ENCODE results near the gene ZFHX3.

Gene ZFHX3

DNA sequence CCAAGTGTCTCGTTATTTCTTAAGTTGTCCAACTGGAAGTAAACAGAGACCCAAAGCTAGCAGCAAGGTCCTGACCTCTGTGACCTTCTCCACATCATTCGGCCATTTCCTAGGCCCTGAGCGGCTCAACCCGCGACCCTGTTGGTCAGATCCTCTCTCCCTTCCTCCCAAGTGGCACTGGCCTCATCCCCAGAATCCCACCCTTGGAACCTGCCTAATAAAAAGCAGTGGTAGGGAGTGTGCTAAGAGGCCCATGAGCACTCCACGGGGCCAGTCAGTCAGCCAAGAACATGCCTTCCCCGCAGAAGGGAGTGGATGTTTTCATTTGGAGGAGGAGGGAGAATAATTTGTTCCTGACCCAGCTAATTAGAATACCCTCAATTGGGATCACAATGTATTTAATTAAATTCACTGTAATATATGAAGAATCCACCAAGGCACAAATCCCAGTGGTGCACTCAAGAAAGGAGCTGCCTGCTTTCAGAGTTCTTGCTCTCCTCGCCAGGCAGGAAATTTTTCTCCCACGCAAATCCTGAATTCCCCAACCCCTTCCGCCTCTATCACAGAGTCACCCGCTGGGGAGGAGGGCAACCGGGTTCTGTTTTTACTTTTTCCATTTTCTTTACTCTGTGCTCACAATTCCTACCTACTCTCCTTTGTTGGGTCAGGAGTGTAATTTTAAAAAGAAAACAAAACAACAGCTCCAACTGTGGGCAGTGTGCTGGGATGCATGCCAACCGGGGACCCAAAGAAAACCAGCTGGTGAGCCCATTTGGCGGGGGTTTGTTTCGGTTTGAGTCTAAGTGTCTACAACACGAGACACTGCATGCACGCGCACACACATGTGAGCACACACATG is 153.4 kb downstream of the ZFHX3 start:
- DNase-seq: no peak

DNA sequence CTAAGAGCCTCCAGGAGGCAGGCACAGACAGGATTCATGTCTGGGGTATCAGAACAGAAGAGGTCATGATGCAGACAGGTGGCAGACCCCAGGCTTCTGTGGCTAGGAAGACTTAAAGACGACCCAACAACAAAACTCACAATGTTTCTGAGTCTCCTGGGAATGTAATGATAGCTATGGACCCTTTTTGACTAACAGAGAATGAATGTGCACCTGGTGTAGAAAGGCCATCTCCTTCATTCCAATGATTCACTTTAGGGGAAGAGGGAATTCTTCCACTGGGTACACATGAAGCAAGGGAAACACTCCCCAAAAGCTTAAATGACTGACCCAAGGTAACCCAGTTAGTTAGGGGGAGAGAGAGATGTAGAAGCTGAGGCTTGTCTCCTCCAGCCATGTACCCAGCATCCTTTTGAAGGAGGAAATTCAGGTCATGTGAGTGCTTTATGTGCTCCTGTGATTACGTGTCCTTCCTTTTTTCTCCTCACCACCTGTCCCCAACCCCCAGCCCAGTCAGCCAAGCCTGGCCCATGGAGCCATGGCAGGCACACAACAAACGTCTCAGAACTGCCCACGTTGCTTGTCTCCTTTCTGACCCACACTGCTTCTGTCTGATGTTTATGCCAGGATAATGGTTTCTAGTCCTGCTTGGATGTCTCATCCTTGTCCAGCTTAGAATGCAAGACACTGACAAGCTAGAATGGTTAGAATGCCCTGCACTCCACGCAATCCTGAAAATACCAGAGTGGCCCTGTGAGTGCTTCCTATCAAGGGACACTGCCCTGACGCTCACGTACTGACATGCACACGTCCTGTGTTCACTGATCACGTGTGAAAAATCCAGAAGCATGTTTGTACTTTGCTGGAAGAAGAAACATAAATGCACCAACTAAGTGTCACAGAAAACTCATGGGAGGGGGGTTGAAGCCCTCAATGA is 156.4 kb downstream of the ZFHX3 start:
- DNase-seq: no peak

DNA sequence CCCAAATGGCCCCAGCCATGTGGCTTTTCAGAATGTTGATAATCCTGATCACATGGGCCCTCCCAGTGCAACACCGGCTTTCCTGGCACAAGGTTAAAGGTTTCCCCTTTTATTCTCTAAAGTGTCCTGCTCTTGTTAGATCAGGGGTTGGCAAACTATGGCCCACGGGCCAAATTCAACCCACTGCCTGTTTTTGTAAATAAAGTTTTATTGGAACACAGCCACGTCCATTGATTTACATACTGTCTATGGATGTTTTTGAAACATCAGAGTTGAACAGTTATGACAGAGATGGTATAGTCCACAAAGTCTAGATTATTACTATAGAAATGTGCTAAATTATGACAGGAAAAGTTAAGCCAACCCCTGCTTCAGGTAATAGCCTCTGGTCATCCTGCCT is 157.3 kb downstream of the ZFHX3 start:
- no peak for DNase-seq

DNA sequence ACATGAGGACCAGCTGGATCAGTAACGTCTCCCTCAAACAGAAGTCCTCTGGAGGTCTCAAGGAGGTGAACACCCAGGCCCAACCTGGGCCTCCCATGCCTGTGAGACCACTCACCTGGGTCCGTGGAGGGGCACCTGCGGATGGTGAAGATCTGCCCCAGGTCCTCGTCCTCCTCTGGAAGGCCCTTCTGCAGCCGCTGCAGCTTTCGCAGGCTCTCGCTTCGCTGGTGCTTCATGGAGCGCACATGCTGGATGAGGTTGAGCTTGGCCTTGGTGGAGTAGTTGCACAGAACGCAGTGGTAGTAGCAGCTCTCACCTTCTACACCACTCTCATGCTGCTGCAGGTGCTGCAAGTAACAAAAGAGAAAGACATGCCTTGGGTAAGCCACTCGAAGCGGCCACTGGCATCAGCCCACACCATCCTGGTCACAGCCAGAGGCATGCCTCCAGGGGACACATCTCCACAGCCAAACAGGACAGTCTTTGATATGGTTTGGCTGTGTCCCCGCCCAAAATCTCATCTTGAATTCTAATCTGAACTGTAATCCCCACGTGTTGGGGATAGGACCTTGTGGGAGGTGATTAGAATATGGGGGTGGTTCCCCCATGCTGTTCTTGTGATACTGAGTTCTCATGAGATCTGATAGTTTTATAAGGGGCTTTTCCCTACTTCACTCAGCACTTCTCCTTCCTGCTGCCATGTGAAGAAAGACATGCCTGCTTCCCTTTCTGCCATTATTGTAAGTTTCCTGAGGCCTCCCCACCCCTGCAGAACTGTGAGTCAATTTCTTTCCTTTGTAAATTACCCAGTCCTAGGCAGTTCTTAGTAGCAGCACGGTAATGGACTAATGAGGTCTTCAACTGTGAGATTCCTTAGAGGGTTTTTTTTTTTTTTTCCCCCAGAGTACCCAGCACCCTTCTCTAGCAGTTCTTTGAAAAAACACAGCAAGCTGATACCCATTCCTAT is 158.0 kb downstream of the ZFHX3 start:
- no peak for DNase-seq

DNA sequence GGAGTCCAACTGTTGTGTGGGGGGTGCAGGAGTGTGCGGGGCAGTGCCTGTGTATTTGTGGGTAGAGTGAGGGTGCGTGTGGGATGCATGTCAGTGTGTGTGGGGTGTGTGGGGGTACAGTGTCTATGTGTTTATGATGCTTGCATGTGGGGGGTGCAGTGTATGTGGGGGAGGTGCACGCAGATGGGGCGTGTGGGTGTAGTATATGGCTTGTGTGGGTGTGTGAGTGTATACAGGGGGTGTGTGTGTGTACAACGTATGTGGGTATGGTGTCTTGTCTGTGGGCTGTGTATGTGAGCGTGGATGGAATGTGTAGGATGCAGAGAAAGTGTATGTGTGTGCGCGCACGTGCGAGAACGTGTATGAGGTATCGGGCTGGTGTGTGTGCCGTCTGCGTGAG is 160.4 kb downstream of the ZFHX3 start:
- DNase-seq: no peak

DNA sequence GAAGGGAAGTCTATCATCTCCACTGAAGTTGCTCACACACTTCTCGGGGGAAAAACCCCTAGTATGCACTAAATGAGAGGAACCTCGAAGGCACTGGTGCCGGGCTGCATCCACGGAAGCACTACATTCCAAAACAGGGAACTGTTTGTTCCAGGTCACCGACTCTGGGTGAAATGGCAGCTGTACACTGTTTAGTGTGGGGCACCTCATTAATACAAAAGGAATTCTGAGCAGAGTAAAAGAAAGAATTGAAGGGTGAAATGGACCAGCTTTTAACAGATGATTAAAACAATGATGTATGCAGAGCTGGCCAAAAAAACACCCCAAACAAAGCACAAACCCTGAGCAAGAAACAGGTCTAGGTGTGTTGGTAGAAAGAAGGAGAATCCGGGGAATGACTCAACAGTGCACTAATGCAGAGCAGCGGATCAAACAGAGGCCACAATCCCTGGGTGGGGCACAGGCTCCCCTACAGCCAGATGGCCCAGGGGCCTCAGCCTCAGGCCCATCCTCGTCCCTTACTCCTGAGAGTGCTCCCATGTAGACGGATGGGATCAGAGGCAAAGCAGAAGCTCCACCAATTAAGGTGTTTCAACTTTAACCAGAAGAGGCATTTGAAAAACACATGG is 161.5 kb downstream of the ZFHX3 start:
- DNase-seq: no peak

DNA sequence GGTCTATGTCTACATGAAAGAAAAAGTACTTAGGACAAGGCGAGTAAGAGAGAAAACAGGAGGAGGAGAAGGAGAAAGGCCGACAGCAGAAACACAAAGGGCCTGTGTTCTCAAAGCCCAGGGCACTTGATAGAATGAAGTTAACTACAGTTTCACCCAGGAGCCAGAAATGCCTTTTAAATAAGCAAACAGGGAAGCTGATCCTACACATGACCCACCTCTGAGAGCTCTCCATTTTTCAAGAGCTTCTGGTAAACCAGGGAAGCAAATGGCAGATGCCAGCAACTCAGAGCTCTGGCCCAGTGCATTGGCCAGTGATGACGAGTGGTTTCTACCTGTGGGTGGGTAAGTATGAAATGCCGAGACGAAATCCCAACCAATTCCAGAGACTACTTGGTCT is 163.4 kb downstream of the ZFHX3 start:
- no peak for DNase-seq

DNA sequence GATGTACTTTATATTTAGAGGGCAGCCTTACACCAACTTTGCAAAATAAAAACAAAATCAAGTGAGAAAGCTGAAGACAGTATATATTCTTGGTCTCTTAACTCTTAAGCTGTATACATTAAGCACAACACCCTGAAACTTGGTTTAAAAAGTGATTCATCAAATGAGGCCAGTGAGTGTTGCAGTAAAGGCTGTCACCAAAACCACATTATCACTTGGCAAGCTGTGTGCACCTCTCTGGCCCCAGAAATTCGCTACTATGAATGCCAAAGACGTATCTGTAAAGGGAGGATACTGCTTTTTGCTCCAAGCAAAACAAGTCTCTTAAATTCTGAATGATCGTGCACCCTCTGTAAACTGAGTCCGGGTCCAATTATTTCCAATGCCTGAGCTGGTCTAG is 163.9 kb downstream of the ZFHX3 start:
- DNase-seq: no peak

DNA sequence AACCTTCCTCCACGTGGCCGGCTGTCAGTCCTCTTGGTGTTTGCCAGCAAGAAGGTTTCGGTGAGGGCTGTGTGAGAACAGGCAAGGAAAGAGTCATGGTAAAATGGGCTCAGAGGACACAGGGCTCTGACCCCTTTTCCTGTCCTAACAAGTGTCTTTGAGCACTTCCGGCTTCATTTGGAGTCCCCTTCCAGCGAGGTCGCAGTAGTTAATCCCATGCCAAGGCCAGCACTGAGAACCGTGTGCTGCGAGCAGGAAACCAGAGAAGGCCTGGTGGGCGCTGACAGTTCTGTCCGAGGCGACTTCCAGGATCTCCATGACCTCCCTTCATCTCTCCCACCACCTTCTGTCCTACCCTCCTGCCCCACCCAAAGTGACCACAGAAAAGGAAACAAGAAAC is 168.1 kb downstream of the ZFHX3 start:
- no peak for DNase-seq

DNA sequence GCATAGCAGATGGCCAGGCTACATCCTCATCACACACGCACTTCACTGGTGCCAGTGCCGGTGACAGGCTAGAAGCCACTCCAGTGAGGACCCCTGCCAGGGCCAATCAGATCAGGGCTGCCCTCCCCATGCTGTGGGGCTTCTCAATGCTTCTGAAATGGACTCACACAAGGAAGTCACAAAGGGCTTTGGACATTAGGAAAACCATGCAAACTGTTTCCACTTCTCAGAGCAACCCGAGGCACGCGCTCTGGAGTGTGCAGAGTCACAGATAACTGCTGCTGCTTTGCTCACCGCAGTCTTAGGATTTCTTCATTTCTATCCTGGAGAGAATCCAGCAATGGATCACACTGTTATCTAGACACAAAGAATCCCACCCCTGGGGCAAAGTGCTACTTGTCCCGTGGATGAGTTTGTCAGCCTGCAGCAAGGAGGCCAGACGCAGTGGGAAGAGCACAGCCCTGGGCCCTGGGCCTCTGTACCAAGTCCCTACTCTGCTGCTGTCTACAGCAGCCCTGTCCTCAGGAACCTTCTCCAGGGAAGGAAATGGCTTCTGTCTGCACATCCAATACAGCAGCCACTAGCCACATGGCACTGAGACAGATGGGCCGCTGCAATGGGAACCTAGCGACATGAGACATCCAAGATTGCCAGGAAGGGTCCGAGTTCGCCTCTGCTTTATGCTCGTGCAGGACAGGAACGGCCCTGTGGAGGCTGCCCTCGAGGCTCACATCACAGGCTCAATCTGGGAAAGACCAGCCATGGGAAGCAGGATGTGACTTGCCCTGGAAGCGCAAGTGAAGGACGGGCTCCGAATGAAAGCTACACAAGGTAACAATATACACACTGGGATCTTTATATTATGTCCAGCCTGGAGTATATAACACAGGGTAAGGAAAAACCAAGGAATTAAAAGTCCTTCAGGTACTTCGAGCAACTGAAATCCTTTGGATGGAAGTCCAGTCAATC is 169.3 kb downstream of the ZFHX3 start:
- no peak for DNase-seq

DNA sequence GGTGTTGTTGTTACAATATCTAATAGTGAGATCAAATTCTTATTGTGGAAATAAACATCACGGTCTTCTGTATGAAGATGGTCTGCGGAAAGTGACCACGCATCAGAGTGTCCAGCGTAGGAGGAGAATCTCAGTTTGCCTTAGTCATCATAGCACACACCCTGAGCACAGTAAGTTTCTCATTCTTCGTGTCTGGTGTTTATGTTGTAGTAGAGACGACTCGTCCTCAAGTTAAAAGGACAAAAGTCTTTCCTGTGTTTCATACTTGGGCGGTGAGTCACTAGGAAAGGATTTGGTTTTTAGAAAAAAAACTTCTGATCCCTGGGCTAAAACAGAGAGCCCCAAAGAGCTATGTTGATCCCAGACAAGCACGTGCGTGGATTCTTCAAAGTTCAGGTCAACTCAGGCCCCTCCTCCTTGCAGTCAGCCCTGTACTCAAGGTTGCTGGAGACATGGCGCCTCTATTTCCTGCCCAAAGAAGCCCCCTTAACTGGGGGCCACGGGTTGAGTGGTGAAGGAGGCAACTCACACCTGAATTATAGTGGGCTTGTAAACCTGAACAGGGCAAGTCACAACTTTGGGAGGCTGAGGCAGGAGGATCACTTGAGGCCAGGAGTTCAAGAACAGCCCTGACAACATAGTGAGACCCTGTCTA is 170.4 kb downstream of the ZFHX3 start:
- no peak for DNase-seq

DNA sequence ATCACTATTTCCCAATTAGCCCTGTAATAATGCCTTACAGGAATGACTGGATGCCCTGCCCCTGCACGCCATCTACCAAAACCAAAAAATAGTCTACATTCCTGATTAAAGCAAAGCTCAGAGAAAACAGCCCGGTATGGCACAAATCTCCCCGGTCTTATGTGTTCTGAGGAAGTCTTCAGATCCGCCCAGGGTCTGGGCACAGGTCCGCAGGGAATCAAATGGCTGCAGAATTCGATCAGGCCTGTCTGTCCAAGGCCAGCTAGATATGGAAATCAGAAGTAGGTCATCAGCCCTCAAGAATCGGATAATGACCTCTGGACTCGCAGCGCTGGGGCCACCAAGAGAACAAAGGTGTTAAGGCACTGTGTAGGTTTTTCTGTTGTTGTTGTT is 171.0 kb downstream of the ZFHX3 start:
- no peak for DNase-seq

DNA sequence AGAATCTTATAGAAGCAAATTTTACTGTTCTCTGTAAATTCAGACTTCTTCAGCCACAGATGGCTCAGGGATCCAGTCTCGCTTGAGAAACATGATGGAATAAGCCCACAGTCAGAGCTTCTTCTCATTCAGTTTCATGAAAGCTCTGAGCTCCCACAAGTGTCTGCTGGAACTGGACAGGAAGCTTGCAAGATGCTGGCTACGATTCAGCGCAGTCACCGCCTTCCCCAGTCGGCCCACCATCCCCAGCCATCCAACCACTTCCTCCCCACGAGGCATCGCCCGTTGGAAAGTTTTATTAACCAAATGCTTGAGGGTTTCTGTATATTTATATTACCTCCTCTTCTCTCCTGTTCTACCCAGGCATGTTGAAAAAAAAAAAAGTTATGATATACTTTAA is 171.7 kb downstream of the ZFHX3 start:
- no peak for DNase-seq

DNA sequence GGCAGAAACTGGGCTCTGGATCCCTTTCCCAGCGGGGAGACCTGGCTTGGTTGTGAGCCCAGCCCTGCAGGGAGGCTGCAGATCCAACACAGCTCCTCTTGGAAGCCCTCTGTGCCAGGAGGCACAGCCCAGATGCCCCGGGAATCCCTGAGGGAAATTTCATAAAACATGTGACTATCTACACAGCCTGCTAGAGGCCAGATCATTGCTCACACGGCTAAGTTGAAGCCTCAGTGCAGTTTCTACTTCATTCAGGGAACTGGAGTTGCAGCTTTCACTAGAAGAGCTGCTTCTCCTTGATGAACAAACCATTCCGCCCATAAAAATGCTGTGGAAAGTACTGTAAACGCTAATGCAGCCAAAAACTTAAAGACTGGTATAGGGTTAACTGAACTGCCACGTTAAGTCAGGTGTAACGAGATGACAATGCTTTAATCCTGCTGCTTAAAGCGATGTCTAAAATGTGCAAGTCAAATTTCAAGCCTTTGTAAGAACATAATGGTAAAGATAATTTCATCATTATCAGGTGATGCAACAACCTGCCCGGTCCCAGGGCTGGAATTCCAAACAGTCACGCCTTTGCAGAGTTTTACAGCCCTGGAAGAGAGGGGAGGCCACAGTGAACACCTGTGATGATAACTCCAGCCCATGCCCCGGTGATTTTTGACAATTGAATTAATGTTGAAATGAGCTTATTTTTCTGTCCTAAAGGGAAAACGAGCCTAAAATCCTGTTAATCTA is 172.5 kb downstream of the ZFHX3 start:
- DNase-seq: no peak

DNA sequence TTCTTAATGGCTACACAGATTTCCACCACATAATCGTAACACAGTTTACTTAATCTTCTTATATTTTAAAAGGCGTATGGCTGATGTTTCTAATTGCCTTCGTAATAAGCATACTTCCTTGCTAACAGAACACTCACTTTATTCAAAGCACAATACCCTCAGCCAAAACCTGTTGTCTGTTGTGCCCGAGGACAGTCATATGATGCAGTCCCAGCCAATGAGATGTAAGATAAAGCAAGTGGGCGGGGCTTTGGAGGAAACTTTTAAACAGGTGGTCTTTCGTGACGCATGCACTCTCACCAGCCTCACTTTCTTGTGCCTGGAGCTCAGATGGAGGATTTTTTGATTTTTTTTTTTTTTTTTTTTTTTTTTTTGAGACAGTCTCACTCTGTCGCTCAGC is 174.1 kb downstream of the ZFHX3 start:
- no peak for DNase-seq

DNA sequence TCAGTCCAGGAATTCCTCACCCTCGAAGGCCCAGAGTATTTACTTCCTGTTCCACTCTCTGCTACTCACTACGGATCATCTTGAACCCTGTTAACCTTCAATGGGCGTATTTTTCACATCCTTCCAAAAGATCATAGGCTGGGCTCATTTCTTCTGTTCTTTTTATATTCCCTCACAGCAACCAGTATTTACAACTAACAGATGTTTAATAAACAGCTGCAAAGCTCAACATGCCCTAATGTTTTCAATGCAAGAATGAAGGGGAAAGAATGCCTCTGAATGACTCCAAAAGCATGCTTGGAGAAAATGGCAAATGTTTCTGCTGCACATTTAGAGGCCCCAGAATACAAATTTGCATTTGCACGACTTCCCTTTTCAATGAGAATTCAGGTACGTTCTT is 174.9 kb downstream of the ZFHX3 start:
- DNase-seq: no peak

DNA sequence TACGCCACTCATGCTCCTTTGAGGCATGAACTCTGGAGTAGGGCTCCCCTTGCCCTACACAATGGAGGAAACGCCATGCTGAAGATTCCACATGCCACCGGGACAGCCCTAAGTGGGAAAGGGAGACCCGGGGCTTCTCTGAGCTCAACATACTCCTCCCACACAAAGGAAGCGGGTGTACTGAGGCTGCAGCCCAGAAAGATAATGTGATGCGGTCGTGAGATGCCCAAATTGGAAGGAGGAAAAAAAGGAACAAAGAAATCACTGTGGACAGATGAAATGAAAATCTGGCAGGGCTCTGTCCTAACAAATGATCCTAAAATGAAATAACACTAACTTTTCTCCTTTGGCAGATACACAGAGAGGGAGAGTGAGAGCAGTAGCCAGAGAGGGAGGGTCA is 182.1 kb downstream of the ZFHX3 start:
- DNase-seq: no peak

DNA sequence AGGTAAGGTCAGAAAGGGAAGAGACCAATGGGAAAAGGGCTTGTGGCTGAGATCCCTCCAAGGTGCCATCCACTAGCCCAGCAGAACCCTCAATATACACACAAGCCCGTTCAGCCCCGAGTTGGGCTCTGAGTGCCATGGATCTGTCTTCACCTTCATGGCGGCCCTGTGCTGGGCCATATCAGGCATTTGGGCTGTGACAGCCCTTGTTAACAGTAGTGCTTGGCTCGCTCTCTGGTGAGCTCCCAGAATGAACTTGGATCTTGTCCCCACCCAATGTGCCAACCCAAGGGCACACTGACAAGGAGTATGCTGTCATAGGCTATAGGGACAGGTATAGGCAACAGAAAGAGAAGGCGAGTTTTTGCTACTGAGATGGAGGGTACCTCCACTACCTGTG is 182.7 kb downstream of the ZFHX3 start:
- no peak for DNase-seq

DNA sequence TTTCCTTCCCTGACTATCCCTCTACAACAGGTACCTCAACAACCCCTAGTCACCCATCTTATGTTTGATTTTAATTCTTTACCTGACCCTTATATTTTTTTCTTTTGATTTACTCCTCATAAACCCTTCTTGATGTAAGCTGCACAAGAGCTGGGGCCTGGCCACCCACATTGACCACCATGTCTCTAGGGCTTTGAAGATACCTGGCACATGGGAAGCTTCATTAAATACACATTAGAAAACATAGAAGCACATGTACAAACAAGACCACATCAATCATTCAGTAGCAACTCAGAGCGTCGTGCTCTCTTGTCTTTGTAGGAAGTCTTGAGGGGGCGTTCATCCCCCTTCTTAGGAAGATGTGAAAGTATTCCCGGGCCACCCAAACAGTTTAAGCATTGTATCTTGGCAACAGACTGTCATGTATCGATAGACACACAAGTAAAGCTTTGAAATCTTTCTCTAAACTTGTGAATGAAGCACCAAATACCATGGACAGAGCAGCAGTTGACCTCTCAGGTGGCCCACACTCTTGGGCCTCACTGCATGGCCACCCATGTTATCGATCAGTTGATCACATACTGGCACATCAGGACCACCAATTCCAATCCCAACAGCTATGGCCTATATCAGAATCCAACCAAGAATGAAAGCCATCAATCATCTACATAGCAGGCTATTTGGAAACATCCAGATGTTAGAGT is 183.6 kb downstream of the ZFHX3 start:
- no peak for DNase-seq
